NCI-H2227 (cell line): ENCODE data around the gene SIVA1.
A peak's percentile ranks its signal among the peaks of the same experiment; 100 is the strongest.
"Not testable (repeated sequence)": the region's sequence is repeated elsewhere in the genome, so short reads cannot be mapped to it uniquely, and the experiment has no call there.

Experiments used
- DNase-seq: peaks from one replicate; lab custom pipeline; 2025; ENCODE audit not compliant: unreplicated experiment; lab: John Stamatoyannopoulos, UW

The SIVA1 gene

DNA sequence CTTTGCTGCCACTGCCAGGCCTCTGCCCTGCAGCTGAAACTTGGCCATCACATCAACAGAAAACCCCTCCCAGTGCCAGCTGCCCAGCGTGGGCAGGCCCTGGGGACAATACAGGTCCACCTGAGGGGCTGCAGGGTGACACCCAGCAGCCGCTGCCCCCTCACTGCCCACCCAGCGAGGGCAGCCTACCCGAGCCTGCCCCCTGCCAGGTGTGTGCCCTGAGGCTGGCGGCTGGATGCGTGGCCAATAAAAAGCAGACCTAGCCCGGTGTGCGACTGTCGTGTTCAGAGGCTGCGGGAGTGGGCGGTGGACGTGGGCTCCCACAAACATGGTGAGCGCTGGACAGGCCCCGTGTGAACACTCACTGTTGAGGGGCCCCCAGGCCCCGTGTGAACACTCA lies 33.6 kb upstream of the SIVA1 start:
- no peak for DNase-seq

DNA sequence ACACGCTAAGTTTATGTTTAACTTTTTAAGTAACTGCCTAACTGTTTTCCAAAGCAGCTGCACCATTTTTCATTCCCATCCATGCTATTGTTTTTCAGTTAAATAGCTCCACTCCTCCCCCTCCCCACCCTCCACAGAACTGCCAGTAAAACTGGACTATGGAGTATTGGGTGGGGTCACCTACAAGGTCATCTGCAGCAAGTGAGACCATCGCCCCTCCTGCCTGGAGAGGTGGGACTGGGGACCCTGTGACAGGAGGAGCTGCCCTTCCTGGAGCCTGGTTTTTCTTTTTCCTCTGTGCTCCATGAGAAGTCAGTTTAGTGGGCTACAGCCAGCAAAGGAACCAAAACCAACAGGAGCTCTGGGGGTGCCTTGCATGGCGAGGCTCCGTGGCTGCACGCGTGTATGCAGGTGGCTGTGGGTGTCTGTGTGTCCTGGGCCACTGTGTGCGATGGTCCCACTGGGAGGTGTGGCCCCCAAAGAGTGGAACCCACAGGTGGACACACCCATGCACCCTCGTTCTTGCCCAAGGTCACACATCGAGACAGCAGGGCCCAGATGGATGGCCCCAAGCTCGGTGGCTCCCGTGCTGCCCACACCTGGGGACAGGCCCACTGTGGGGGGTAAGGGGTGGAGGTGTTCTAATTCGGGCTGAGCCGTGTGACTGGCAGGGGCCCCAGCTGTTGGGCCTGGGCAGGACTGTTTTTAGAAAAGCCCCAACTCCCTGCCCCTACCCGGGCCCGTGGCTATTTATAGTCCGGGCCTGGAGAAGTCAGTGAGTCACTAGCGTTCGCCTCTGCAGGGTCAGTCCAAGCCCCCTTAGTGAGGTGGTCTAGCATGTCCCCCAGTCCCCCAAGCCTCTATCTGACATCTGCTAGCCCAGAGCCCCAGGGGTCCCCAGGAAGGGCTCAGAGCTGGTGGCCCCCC lies 31.2 kb upstream of the SIVA1 start:
- no peak for DNase-seq

DNA sequence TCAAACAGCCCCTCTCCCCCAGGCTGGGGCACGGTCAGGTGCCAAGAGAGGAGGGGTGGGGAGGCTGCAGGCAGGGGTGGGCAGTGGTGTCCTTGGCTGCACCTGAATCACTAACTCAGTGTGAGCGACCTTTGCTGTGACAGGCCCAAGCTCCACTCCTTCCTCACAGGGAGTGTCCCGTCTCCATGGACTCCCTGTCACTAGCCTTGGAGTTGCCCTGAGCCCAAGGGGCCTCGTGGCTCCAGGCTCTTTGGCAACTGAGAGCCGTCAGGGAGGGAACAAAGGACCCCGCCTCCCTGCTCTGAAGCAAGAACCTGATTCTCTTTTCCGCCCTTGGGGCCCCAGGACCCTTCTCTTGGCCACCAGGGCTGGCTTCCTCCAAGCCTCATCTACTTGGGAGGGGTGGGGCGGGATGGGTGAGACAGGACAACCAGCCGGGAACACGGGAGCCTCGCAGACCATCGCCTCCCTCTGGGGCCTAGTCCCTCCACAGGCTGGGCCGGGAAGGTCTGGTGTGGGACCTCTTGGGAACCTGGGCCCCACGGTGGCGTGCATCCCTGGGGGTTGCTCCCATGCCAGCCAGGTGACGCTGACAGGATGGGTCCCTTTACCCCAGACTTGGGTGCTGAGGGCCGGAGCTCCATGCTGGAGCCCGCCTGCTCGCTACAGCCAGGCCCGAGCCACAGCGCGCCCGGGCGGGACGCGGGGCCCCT lies 29.9 kb upstream of the SIVA1 start:
- no peak for DNase-seq

DNA sequence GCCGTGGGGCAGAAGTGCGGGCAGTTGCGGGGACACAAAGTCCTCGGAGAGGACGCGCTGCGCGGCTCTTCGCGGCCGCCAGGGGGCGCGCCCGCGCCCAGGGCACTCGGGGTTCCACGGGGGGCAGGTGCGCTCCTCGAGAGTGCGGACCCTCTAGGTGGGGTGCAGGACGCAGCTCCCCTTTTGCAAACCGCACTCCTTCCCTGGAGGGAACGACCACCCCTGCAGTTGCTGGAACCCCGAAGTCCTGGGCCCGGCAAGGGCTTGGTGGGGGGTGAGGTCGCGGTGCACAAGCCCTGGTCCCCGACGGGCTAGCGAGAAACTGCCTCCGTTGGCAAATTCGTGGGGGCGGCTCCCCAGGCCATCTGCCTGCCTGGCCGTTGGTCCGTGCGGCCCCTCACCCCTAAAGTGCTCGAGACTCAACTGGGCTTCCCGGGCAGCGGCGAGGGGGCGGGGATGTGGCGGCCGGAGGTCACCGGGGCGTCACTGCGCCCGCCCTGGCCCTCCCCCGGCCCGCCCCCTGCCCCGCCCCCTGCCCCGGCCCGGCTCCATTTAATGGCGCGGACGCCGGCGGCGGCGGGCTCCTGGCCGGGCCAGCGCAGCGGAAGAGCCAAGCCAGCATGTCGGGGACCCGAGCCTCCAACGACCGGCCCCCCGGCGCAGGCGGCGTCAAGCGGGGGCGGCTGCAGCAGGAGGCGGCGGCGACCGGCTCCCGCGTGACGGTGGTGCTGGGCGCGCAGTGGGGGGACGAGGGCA lies 29.1 kb upstream of the SIVA1 start, which contains the start of gene ADSS1:
Gene ADSS1 (plus strand): TSS at position 579 of the 756 bp plus-strand sequence. CDS start 42 bp downstream, at position 621.
- peak; percentile 51 for DNase-seq

DNA sequence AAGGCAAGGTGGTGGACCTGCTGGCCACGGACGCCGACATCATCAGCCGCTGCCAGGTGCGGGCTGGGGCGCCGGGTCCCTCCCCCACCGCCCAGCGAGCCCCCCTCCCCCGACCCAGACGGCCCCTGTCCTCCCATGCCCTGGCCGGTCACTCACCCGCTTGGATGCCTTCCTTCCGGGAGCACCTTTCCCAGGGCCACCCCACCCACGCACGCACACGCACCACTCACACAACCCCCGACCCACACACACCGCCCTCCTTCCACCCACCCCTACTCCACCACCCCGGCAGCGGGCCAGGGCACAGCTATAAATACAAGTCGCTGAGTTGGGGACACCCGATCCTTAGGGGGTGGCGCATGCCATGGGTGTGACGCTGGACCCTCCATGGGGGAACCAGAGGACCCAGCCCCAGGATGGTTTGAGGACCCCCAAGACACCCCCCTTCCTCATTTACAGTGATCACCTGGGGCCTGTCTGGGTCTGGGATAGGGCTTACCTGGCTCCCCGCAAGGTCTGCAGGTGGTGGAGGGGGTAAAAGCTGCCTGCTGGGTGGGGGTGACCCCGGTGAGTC lies 28.5 kb upstream of the SIVA1 start:
- no peak for DNase-seq

DNA sequence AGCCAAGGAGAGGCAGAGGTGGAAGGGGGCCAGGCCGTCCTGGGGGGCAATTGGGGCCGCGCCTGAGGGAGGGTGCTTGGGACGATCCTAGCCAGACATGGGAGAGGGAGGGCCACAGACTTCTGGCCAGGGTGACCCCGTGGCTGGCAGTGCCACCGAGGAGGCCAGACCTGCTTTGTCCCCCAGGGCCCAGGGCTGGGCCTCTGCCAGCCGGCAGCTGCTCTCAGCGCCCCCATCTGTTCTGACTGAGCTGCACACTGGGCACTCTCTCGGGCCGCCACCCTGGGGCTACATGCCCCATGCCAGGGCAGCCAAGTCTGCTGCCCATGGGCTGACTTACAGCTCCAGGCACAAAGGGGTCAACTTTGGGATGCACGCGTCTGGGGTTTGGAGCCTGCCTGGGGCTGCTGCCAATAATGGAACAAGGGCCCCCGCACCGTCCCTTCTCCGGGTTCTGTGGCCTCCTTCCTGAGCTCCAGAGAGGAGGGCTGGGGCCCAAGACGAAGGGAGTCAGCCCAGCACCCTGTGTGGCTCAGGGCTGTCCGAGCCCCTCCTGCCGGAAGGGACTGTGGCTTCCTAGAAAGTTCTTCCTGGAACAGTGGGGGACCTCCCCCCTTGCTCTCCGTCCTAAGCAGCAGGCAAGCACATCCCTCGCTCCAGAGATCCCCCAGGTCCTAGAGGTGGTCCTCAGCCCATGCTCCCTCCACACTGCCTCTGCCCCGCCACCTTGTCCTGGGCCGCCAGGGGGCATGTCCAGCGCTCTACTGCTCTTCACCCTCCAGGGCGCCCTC lies 27.8 kb upstream of the SIVA1 start:
- DNase-seq, result no peak

DNA sequence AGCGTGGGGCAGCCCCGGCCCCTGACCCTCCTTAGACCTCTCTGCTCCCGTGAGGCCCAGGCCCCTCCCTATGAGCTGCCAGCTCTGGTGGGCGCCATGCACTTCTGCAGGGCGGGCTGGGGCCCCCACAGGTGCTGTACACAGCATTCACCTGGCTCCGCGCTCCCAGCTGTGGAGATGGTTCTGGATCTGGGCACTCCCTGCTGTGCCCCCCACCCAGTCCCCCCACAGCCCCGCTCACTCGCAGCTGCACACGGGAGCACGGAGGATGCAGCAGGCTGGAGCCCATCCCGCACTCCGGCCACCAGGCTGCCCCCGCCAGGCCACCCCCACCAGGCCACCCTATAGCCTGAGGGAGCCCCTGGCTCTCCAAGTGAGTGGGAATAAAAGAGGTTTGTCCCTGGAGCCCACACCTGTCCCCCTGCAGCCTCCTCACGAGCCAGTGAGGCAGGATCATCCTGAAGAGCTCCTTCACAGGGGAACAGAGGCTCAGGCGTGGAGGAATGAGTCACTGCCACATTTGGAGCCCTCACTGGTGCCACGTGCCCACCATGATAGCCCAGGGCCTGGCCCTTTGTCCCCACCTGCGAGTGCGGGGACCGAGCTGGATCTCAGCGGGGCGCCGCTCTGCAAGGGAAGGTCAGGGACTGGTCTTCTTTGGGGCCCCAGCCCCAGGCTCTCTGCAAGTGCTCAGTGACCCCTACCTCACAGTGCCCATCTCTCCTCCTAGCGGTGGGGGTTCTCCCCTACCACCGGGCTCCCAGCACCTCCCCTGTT lies 27.0 kb upstream of the SIVA1 start:
- DNase-seq, result no peak

DNA sequence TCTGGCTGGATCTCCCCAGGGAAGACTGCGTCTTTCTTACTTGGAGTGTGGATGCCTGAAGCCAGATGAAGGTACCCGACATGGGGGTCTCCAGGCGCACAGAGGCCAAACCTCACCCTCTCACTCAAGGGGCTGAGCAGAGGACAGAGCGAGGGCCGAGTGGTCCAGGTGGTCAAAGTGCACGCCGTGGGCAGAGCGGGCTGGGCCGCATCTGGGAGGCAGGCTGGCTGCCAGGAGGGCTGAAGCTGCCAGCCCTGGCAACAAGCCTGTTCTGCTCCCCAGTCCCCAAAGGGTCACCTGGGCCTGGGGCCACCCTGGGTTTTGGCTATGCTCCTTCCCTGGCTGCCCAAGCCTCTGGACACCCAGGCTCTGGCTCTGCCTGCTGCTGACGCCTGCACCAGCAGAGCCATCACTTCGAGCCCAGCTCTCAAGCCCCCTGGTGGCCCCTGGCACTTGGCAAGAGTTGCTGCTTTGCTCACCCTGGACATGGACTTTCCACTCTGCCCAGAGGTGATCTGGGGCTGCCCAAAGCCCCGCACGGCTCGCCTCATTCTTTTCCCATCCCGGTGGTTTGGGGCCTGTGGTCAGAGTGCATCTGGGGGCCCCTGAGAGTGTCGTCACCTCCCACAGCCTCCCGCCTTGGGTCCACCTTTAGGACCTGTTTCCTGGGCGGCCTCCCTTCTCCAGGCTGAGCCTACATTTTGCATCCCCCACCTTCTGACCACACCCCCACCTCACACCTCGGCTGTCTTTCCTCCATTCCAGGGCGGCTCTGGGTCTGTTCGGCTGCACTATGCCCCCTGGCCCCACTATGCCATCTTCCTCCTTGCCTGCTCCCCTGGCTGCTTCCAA lies 26.1 kb upstream of the SIVA1 start:
- no peak for DNase-seq

DNA sequence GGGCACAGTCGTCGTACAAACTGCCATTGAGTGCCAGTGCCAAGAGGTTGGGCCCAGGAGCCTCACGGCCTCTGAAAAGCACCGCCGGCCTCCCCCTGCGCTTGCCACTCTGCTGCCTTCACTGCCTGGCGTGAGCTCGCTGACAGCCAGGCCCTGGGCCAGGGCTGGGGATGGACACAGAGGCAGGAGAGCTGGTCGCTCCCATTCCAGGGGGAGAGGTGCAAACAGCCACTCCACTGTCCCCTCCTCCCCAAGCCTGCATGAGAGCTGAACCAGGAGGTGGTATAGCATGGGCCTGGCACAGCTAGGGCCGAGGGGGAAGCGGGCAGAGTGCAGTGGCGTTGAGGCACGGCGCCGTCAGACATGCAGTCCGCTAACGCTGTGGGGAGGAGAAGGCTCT lies 24.3 kb upstream of the SIVA1 start:
- DNase-seq, result no peak

DNA sequence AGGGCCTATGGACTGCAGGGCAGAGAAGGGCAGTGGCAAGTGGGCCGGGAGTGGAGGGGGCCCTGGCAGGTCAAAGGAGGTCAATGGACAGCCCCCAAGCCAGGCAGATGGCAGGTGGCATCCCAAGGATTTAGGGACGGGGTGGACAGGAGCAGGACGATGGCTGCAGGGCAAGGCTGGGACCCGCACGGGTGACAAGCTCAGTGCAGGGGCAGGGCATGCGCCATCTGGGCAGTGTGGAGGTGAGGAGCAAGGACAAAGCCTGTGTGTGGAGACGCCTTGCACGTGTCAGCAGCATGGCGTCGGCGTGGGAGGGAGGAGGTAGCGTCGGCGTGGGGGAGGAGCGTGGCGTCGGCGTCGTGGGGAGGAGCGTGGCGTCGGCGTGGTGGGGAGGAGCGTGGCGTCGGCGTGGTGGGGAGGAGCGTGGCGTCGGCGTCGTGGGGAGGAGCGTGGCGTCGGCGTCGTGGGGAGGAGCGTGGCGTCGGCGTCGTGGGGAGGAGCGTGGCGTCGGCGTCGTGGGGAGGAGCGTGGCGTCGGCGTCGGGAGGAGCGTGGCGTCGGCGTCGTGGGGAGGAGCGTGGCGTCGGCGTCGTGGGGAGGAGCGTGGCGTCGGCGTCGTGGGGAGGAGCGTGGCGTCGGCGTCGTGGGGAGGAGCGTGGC lies 23.6 kb upstream of the SIVA1 start:
- not testable (repeated sequence) for DNase-seq

DNA sequence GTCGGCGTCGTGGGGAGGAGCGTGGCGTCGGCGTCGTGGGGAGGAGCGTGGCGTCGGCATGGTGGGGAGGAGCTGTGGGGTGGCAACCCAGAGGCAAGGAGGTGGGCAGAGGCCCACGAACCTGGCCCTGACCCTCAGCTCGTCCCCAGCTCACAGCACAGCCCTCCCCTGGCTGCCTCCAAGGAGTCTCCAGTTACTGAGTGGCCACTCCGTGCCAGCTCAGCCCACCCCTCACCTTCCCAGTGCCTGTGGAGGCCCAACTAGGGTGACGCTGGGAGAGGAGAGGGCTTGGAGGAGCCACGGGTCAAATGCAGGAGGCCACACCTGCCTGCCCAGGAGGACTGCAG lies 23.1 kb upstream of the SIVA1 start:
- no peak for DNase-seq

DNA sequence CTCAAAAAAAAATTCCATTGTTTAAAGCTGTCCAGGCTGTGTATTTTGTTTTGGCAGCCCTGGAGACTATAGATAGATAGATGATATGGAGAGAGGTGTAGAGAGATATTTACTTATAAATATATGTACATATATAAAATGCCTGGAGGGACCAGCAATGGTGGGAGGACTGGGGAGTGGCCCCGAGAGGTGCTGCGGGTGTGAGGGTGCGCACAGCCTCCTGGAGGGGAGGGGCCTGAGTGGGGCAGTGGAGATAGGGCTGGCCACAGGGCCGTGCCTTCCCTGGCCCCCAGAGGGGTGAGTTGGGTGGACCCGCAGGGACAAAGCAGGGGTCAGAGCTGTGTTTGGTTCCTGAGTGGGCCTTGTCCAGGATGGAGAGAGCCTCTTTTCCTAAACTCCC lies 22.5 kb upstream of the SIVA1 start:
- no peak for DNase-seq

DNA sequence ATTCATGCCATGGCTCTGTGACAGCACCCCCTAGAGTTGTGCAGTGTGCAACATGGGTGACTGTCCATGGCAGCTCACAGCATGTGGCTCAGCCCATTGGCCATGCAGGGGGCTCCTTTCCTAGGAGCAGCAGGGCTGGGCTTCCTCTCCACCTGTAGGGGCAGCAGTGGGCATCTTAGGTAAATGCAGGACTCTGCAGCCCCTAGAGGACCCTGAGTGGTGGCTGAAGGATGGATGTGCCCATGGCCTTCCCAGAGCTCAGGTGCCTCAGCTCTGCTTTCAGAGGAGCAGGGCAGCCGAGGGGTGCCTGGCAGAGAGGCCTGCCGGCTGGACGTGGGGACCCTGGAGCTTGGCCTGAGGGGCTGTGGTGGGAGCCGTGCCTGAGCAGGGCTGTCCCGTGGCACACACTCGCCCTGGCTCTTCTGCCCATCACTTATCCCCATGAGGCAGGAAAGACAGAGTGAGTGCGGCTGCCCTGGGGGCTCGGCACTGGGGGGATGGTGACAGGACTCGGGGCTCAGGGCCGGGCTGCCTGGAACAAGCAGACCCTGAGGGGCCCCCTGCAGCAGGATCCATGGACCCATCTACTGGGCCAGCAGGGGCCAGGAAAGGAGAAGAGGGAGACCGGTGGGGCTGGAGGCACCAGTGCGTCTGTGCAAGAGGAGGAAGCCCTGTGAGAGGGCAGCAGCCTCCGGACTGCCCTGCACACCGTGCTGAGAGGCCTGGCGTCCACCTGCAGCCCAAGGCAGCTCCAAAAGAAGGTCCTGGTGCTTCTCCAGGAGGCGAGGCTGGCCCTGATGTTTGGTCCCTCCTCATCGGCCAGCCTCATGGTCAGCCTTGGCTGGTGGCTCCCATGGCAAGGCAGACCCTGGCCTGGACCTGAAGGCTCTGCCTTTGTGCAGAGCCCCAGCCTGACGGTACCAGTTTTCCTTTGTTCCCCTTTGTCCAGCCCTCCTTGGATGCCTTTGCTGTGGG lies 21.3 kb upstream of the SIVA1 start:
- no peak for DNase-seq

DNA sequence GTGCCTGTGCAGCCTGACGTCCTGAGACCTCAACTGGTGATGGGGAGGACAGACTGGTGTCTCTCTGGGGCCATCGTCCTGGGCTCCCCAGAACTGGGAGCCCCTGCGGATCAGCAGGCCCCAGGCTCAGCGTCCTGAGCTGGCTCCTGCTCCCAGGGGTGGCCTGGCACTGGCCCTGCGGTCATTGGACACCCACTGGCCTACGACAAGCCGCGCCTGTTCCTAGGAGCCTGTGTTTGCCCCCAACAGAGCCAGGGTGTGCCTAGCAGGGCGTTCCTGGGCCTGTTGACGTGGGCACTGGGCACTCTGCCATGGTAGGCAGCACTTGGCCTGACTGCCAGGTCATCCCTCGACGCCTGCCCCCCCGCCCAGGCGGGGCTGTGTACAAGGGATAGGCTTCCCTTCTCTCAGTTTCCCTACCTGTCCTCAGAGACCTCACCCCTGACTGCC lies 20.6 kb upstream of the SIVA1 start:
- DNase-seq, result no peak

DNA sequence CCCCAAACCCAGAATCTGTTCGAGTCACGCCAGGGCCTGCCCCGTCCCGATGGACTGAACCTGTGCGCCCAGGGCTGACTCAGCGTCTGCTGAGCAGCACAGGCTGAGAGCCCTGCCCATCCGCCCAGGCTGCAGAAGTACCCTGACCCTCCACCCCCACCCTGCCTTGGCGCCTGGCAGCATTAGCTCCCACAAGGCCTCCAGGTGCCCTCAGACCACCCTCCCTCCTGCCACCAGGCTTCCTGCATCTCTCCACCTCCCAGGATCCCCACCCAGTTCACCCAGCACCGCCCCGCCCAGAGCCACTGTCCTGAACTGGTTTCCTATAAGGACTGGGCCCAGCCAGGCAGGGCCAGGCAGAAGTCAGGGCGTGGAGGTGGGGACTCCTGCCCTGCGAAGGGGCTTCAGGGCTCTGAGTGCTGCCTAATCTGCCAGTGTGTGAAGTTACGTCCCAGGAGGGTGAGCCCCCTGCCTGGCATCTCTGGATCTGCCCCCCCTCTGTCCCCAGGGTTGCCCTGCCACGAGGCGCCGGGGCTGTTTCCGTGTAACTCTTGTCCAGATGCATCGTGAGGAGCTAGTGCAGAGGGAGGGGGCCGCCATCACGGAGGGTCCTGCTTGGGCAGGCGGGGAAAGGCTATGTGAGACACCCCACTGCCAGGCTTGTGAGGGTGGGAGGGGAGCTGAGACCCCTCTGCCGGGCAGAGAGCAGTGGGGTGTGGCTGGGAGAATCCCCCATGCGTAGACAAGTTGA lies 19.8 kb upstream of the SIVA1 start:
- no peak for DNase-seq

DNA sequence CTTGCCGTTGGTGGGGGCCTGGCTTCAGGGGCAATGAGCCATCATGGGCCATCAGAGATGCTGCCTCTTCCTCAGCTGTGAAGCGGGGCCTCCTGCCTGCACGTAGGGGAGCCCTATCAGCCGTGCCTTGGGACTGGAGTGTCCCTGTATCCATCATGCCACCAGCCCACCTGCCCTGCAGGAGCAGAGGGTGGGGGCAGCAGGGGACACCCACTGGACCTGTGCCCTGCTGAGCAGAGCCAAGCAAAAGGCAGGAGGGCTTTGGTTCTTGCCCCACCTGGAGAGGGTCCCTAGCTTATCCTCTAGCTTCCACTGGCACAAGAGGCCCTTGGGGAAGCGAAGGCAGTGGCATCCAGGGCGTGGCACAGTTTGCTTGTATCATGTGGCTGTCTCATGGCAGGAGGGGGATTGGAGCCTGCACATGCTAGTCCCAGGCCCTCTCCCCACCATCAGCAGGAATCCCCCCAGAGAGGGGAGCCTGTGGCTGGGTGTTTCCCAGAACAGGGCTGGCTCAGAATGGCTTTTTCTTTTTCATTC lies 18.8 kb upstream of the SIVA1 start:
- DNase-seq, result no peak
